Central memory CD8-positive, alpha-beta T cell (primary cell): ENCODE data around the gene EFHC1.

Experiments used
- ATAC-seq: fragments of 150-1000 bp; cut with Tn5 transposase; replicated peaks from 2 replicates; pipeline ENCODE4 v1.10.0; 2022; ENCODE audit warnings: mild to moderate bottlenecking, moderate FRiP score, moderate number of reproducible peaks; ENCODE audit not compliant: poor library complexity, severe bottlenecking; ENCODE audit errors: extremely low read depth
- DNase-seq, 2 donors: peaks; one replicate each; pipeline ENCODE4 v3.0.0; 2021; ENCODE audit warnings: low spot score in 2 of 2
- H3K27ac Mint-ChIP-seq: one replicate; pipeline ENCODE4 v1.8.0; 2022; ENCODE audit warnings: low read depth, mild to moderate bottlenecking, moderate library complexity, mixed read lengths
- H3K27me3 Mint-ChIP-seq: one replicate; pipeline ENCODE4 v1.8.0; 2022; ENCODE audit warnings: mixed read lengths
- H3K36me3 Mint-ChIP-seq: one replicate; pipeline ENCODE4 v1.8.0; 2022; ENCODE audit warnings: mild to moderate bottlenecking, moderate library complexity, mixed read lengths; ENCODE audit not compliant: insufficient read depth
- H3K4me1 Mint-ChIP-seq: one replicate; pipeline ENCODE4 v1.8.0; 2022; ENCODE audit warnings: mixed read lengths
- H3K4me3 Mint-ChIP-seq: one replicate; pipeline ENCODE4 v1.8.0; 2022; ENCODE audit warnings: mild to moderate bottlenecking, moderate library complexity, mixed read lengths
- H3K9me3 Mint-ChIP-seq: one replicate; pipeline ENCODE4 v1.8.0; 2022; ENCODE audit warnings: mixed read lengths

The EFHC1 gene

GRCh38 chr6:52483671-52484003, 63.5 kb downstream of the EFHC1 start:
- no peaks in the 10 kb centered on the region for H3K4me1 Mint-ChIP-seq
- H3K4me3 Mint-ChIP-seq = no peak overlapping the region
- ATAC-seq = no peak
- no peak overlapping the region for H3K27ac Mint-ChIP-seq
- H3K27me3 Mint-ChIP-seq = no peaks in the 10 kb centered on the region
- DNase-seq = no peak
- no peaks in the 10 kb centered on the region for H3K9me3 Mint-ChIP-seq
- H3K36me3 Mint-ChIP-seq = no peaks in the 10 kb centered on the region

GRCh38 chr6:52489881-52490280, 69.7 kb downstream of the EFHC1 start:
- no peaks in the 10 kb centered on the region for H3K27me3 Mint-ChIP-seq
- no peak for DNase-seq
- H3K4me1 Mint-ChIP-seq = no peaks in the 10 kb centered on the region
- H3K36me3 Mint-ChIP-seq = no peaks in the 10 kb centered on the region
- no peak overlapping the region for H3K27ac Mint-ChIP-seq
- H3K9me3 Mint-ChIP-seq = no peaks in the 10 kb centered on the region
- no peak overlapping the region for H3K4me3 Mint-ChIP-seq
- ATAC-seq = no peak

- H3K9me3 Mint-ChIP-seq = no peaks in the 10 kb centered on the region
- no peak overlapping the region for H3K27ac Mint-ChIP-seq
- H3K4me1 Mint-ChIP-seq = no peaks in the 10 kb centered on the region
- H3K36me3 Mint-ChIP-seq = no peaks in the 10 kb centered on the region
- no peak for DNase-seq
- ATAC-seq = no peak
- no peaks in the 10 kb centered on the region for H3K27me3 Mint-ChIP-seq
- H3K4me3 Mint-ChIP-seq = no peak overlapping the region
Measured at GRCh38 chr6:52491203-52492069, 71.3 kb downstream of the EFHC1 start.

GRCh38 chr6:52493669-52494068, 73.5 kb downstream of the EFHC1 start:
- ATAC-seq (no peak), DNase-seq (no peak)
- Mint-ChIP-seq H3K9me3 (no peaks in the 10 kb centered on the region), H3K27me3 (no peaks in the 10 kb centered on the region), H3K4me1 (no peaks in the 10 kb centered on the region), H3K36me3 (no peaks in the 10 kb centered on the region), H3K27ac (no peak overlapping the region), H3K4me3 (no peak overlapping the region)

GRCh38 chr6:52494298-52495072, 74.3 kb downstream of the EFHC1 start:
- H3K36me3 Mint-ChIP-seq = no peaks in the 10 kb centered on the region
- no peaks in the 10 kb centered on the region for H3K27me3 Mint-ChIP-seq
- no peaks in the 10 kb centered on the region for H3K9me3 Mint-ChIP-seq
- H3K27ac Mint-ChIP-seq = no peak overlapping the region
- H3K4me1 Mint-ChIP-seq = no peaks in the 10 kb centered on the region
- no peak overlapping the region for H3K4me3 Mint-ChIP-seq
- ATAC-seq (no peak), DNase-seq (no peak)

GRCh38 chr6:52495922-52496321, 75.8 kb downstream of the EFHC1 start:
- Mint-ChIP-seq H3K36me3 (no peaks in the 10 kb centered on the region), H3K27ac (no peak overlapping the region), H3K9me3 (no peaks in the 10 kb centered on the region), H3K27me3 (no peaks in the 10 kb centered on the region), H3K4me3 (no peak overlapping the region), H3K4me1 (no peaks in the 10 kb centered on the region)
- ATAC-seq = no peak
- DNase-seq = no peak

- ATAC-seq = no peak
- H3K27ac Mint-ChIP-seq = no peak overlapping the region
- no peaks in the 10 kb centered on the region for H3K9me3 Mint-ChIP-seq
- H3K36me3 Mint-ChIP-seq = no peaks in the 10 kb centered on the region
- no peak overlapping the region for H3K4me3 Mint-ChIP-seq
- no peaks in the 10 kb centered on the region for H3K27me3 Mint-ChIP-seq
- DNase-seq = no peak
- no peaks in the 10 kb centered on the region for H3K4me1 Mint-ChIP-seq
Measured at GRCh38 chr6:52496631-52497030, 76.5 kb downstream of the EFHC1 start.

- no peak overlapping the region for H3K27ac Mint-ChIP-seq
- H3K4me1 Mint-ChIP-seq = peaks cover 4% of the 10 kb centered on the region
- ATAC-seq = peak; percentile 46
Measured at GRCh38 chr6:52497652-52498408, 77.7 kb downstream of the EFHC1 start.

GRCh38 chr6:52498538-52499017, 78.4 kb downstream of the EFHC1 start:
- DNase-seq (no peak), ATAC-seq (no peak)
- Mint-ChIP-seq H3K9me3 (no peaks in the 10 kb centered on the region), H3K36me3 (peaks cover 5% of the 10 kb centered on the region), H3K4me3 (no peak overlapping the region), H3K27ac (no peak overlapping the region), H3K27me3 (no peaks in the 10 kb centered on the region), H3K4me1 (peaks cover 5% of the 10 kb centered on the region)

More at GRCh38 chr6:52497652-52498408, 77.7 kb downstream of the EFHC1 start:
- no peak overlapping the region for H3K4me3 Mint-ChIP-seq
- H3K27me3 Mint-ChIP-seq = no peaks in the 10 kb centered on the region
- peaks cover 5% of the 10 kb centered on the region for H3K36me3 Mint-ChIP-seq
- DNase-seq = no peak
- H3K9me3 Mint-ChIP-seq = no peaks in the 10 kb centered on the region

- H3K4me1 Mint-ChIP-seq = peaks cover 5% of the 10 kb centered on the region
- H3K9me3 Mint-ChIP-seq = no peaks in the 10 kb centered on the region
- H3K27ac Mint-ChIP-seq = no peak overlapping the region
- DNase-seq (no peak), ATAC-seq (no peak)
- peaks cover 5% of the 10 kb centered on the region for H3K36me3 Mint-ChIP-seq
- H3K4me3 Mint-ChIP-seq = no peak overlapping the region
- no peaks in the 10 kb centered on the region for H3K27me3 Mint-ChIP-seq
Measured at GRCh38 chr6:52499026-52499425, 78.9 kb downstream of the EFHC1 start.

- ATAC-seq = no peak
- no peaks in the 10 kb centered on the region for H3K27me3 Mint-ChIP-seq
- peaks cover 5% of the 10 kb centered on the region for H3K36me3 Mint-ChIP-seq
- H3K27ac Mint-ChIP-seq = no peak overlapping the region
- no peaks in the 10 kb centered on the region for H3K9me3 Mint-ChIP-seq
- H3K4me3 Mint-ChIP-seq = no peak overlapping the region
- no peak for DNase-seq
- H3K4me1 Mint-ChIP-seq = peaks cover 5% of the 10 kb centered on the region
Measured at GRCh38 chr6:52499681-52500236, 79.6 kb downstream of the EFHC1 start.
